SH-SY5Y (cell line): Measurements from ENCODE around the gene ARHGEF17.

Experiments used
- GATA2 ChIP-seq: IDR thresholded peaks from 2 replicates; pipeline ENCODE4 v1.6.1; 2011; ENCODE audit warnings: mild to moderate bottlenecking, low read depth, low read length
- GATA3 ChIP-seq: IDR thresholded peaks from 2 replicates; pipeline ENCODE4 v1.6.1; 2011; ENCODE audit warnings: low read depth, mild to moderate bottlenecking, low read length, moderate library complexity

Gene ARHGEF17

GRCh38 chr11:73376803-73377629, 68.9 kb downstream of the ARHGEF17 start:
- TF ChIP-seq GATA2 = no peak
- TF ChIP-seq GATA3 = no peak

DNA sequence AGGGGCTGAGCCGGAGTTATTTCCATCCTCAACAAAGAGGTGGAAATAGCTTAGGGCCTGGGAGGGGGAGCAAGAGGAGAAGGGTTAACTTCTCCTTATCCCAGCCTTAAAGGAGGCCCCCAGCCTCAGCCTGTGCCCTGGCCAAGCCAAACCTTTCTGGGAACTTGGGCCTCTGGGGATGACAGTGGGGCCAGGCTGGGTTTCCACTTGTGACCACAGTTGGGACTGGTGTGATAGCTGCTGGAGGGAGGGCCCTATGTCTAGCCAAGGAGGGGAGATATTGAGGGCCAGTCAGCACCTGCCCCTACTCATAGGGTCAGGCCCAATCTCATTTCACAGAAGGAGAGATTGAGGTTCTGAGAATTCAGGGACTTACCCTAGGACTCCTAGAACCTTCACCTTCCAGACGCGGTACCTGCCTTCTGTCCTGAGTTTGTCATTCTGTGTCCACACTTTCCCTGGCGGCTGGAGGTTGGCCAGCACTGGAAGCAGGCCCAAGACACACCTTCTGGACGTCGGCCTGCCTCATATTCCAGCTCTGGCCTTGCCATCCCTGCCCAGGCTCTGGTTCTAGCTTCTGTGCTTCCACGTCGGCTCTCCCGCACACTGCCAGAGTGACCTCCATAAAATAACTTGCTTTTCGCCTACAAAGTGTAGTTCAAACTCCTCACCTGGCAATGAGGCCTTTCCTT, 71.3 kb downstream of the ARHGEF17 start:
- no peak for TF ChIP-seq GATA3
- TF ChIP-seq GATA2 = no peak

GRCh38 chr11:73380331-73380730, 72.3 kb downstream of the ARHGEF17 start:
- TF ChIP-seq GATA3 (no peak), GATA2 (no peak)

DNA sequence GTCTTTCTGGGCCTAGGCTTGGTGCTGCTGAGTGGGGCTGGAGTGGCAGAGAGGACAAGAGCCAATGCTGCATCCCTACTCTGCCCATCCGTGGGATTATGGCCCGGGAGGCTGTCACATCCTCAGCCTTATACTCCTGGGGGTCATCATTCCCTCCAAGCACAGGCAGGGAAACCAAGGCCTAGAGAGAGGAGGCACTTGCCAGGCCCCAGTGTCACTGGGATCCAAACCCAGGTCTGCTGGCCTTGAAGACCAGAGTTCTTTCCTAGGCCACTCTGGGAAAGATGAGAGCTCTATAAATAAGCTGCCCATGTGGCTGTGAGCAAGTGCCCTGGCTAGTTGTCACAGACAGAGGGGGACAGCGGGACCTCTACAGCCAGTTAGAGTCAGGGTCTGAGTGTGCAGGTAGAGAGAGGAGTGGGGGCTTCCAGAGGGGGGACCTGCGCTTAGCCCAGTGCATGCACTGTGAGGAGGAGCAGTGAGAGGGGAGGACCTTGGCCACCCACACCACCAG, 72.9 kb downstream of the ARHGEF17 start:
- TF ChIP-seq GATA3 (no peak), GATA2 (no peak)

GRCh38 chr11:73381589-73381988, 73.5 kb downstream of the ARHGEF17 start:
- TF ChIP-seq GATA2 = no peak
- TF ChIP-seq GATA3 = no peak

GRCh38 chr11:73382183-73382582, 74.1 kb downstream of the ARHGEF17 start:
- TF ChIP-seq GATA3 = no peak
- no peak for TF ChIP-seq GATA2

- TF ChIP-seq GATA3 = no peak
- TF ChIP-seq GATA2 = no peak
Observed at GRCh38 chr11:73382747-73383146, 74.7 kb downstream of the ARHGEF17 start.

- TF ChIP-seq GATA3 (no peak), GATA2 (no peak)
Observed at GRCh38 chr11:73383249-73384124, 75.4 kb downstream of the ARHGEF17 start.

- no peak for TF ChIP-seq GATA2
- no peak for TF ChIP-seq GATA3
Observed at GRCh38 chr11:73384125-73384441, 76.0 kb downstream of the ARHGEF17 start.

- TF ChIP-seq GATA3 (no peak), GATA2 (no peak)
Observed at GRCh38 chr11:73384531-73384871, 76.4 kb downstream of the ARHGEF17 start.

DNA sequence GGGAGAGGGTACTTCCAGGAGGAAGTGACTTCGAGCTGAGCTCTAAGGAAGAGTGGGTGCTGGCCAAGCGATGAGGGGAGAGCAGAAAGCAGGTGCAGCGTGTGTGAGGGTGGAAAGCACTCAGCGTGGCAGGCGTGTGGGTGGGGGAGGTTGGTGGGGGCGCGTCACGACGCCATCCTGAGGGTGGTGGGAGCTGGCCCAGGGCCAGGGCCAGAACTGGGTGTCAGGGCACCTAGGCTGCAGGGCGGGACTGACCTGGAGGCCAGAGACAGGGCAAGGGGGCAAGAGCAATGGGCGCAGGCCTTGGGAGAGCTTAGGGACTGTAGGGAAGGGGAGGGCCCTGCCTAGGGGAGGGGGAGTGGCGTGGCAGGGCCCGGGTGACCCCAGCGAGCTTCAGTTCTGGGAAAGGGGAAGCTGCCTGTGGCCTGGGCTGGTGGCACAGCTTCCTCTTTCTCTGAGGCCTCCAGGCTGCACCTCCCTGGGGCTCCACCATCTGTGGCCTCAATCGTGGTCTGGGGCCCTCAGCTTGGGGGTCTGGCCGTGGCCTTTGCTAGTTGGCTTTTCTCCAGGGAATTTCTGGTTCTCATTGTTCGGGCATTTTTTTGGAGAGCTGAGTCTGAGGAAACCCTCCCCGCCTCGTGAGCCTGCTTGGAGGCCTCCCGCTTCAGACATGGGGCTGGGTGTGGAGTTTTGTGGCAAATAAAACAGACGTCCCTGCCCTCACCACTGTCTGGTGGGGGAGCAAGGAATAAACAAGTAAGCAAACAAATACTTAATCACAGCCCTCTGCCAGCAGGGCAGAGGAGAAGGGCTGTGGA, 77.0 kb downstream of the ARHGEF17 start:
- TF ChIP-seq GATA2 (no peak), GATA3 (no peak)

GRCh38 chr11:73386016-73386415, 77.9 kb downstream of the ARHGEF17 start:
- TF ChIP-seq GATA2 (no peak), GATA3 (no peak)

DNA sequence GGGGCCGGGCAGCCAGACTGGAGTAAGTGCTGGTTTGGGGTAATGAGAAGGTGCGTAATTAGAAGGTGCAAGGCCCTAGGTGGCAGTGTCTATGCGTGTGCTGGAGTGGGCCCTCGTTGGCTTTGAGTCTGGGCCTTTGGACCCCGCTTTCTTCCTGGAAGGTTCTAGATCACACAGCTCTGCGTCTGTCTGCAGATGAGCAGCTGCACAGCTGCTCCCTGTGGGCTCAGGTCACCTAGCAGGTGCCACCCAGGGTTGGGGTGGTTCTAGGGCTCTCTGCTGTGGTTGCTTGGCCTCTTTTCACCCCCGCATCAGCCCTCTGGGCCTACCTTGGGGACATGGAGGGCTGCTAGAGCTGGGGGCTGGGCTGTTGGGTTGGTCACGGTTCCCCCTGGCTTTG, 78.5 kb downstream of the ARHGEF17 start:
- no peak for TF ChIP-seq GATA2
- no peak for TF ChIP-seq GATA3
